ENCODE results near the gene PRKAG2. TPM values are rescaled to one million over a fixed set of nuclear protein-coding genes. Genes with fewer than 3 reads are reported as not detected.

The PRKAG2 gene
- total and polyA plus RNA-seq, 2 experiments from 2014 or later = 9.1 to 14.9 TPM

- Histone ChIP-seq H3K27ac (ENCODE audit: low read depth) (no peak overlapping the region), H3K36me3 (ENCODE audit: insufficient read depth) (no peaks in the 10 kb centered on the region), H3K27me3 (ENCODE audit: insufficient read depth) (no peaks in the 10 kb centered on the region), H3K4me2 (no peak overlapping the region), H3F3A (replicated peaks; ENCODE audit: low read depth) (no peaks in the 10 kb centered on the region), H2AFZ (no peak overlapping the region), H3K9me2 (ENCODE audit: insufficient read depth) (no peaks in the 10 kb centered on the region), H4K20me1 (replicated peaks; ENCODE audit: insufficient read depth) (no peaks in the 10 kb centered on the region), H3K4me1 (ENCODE audit: insufficient read depth) (no peaks in the 10 kb centered on the region), H3K4me3 (no peak overlapping the region), H3K79me2 (replicated peaks; ENCODE audit: insufficient read depth) (no peaks in the 10 kb centered on the region)
- Mint-ChIP-seq H3K4me1 (peaks cover 8% of the 10 kb centered on the region; the same call in 2 of the 3 replicates), H3K27me3 (ENCODE audit: insufficient read depth, low read depth, poor library complexity) (peaks cover 8% of the 10 kb centered on the region), H3K27ac (no peak overlapping the region), H3K4me3 (no peak overlapping the region), H3K9me3 (no peaks in the 10 kb centered on the region; the same call in 2 of the 3 replicates), H3K36me3 (ENCODE audit: low read depth) (no peaks in the 10 kb centered on the region)
- ATAC-seq = no peak
- TF ChIP-seq CREB1 (CRISPR knock-in tag; IDR thresholded peaks at IDR 0.05; ENCODE audit: low read depth) (no peak), NANOG (IDR thresholded peaks at IDR 0.05; ENCODE audit: borderline replicate concordance) (no peak)
- TF ChIP-seq, protein P1, sequence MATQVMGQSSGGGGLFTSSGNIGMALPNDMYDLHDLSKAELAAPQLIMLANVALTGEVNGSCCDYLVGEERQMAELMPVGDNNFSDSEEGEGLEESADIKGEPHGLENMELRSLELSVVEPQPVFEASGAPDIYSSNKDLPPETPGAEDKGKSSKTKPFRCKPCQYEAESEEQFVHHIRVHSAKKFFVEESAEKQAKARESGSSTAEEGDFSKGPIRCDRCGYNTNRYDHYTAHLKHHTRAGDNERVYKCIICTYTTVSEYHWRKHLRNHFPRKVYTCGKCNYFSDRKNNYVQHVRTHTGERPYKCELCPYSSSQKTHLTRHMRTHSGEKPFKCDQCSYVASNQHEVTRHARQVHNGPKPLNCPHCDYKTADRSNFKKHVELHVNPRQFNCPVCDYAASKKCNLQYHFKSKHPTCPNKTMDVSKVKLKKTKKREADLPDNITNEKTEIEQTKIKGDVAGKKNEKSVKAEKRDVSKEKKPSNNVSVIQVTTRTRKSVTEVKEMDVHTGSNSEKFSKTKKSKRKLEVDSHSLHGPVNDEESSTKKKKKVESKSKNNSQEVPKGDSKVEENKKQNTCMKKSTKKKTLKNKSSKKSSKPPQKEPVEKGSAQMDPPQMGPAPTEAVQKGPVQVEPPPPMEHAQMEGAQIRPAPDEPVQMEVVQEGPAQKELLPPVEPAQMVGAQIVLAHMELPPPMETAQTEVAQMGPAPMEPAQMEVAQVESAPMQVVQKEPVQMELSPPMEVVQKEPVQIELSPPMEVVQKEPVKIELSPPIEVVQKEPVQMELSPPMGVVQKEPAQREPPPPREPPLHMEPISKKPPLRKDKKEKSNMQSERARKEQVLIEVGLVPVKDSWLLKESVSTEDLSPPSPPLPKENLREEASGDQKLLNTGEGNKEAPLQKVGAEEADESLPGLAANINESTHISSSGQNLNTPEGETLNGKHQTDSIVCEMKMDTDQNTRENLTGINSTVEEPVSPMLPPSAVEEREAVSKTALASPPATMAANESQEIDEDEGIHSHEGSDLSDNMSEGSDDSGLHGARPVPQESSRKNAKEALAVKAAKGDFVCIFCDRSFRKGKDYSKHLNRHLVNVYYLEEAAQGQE (IDR thresholded peaks at IDR 0.05; ENCODE audit: unreplicated experiment) = no peak
- DNase-seq (ENCODE audit: low spot score) = no peak
Measured at GRCh38 chr7:151849879-151850260, 27.0 kb downstream of the PRKAG2 start.

- no peak overlapping the region for H3K27ac Mint-ChIP-seq
- Histone ChIP-seq H3F3A (replicated peaks; ENCODE audit: low read depth) (no peaks in the 10 kb centered on the region), H3K36me3 (ENCODE audit: insufficient read depth) (no peaks in the 10 kb centered on the region), H3K9me2 (ENCODE audit: insufficient read depth) (no peaks in the 10 kb centered on the region), H3K4me1 (ENCODE audit: insufficient read depth) (no peaks in the 10 kb centered on the region), H4K20me1 (replicated peaks; ENCODE audit: insufficient read depth) (no peaks in the 10 kb centered on the region), H3K4me3 (no peak overlapping the region), H3K4me2 (no peak overlapping the region), H3K79me2 (replicated peaks; ENCODE audit: insufficient read depth) (no peaks in the 10 kb centered on the region), H3K27ac (ENCODE audit: low read depth) (no peak overlapping the region), H3K27me3 (ENCODE audit: insufficient read depth) (no peaks in the 10 kb centered on the region), H2AFZ (no peak overlapping the region)
- H3K36me3 Mint-ChIP-seq (ENCODE audit: low read depth) = no peaks in the 10 kb centered on the region
- H3K4me1 Mint-ChIP-seq = peaks cover 8% of the 10 kb centered on the region; the same call in 2 of the 3 replicates
- no peak overlapping the region for H3K4me3 Mint-ChIP-seq
- no peak for DNase-seq (ENCODE audit: low spot score)
- ATAC-seq = no peak
- peaks cover 8% of the 10 kb centered on the region for H3K27me3 Mint-ChIP-seq (ENCODE audit: insufficient read depth, low read depth, poor library complexity)
- H3K9me3 Mint-ChIP-seq = no peaks in the 10 kb centered on the region; the same call in 2 of the 3 replicates
- TF ChIP-seq POLR2AphosphoS5 (IDR thresholded peaks at IDR 0.05; ENCODE audit: low read depth) = no peak
- no peak for TF ChIP-seq JUNB (IDR thresholded peaks at IDR 0.05; ENCODE audit: unreplicated experiment)
- TF ChIP-seq ZNF462 (CRISPR knock-in tag; IDR thresholded peaks at IDR 0.05) = no peak
- TF ChIP-seq, protein P1 (IDR thresholded peaks at IDR 0.05; ENCODE audit: unreplicated experiment) = no peak
- TF ChIP-seq NANOG (IDR thresholded peaks at IDR 0.05; ENCODE audit: borderline replicate concordance) = no peak
Measured at GRCh38 chr7:151849008-151849878, 27.7 kb downstream of the PRKAG2 start.
